BE2C (cell line): ENCODE data around the gene TRPV3.

Experiments
- DNase-seq: peaks from one replicate; pipeline ENCODE4 v3.0.0-alpha.2; 2020
- H3K27me3 ChIP-seq: fragments of 250-450 bp; sonication (Bioruptor Pico); 2 replicates; pipeline ENCODE4 v1.5.1; 2020; ENCODE audit warnings: mild to moderate bottlenecking
- H3K36me3 ChIP-seq: fragments of 250-450 bp; sonication (Bioruptor Pico); 2 replicates; pipeline ENCODE4 v1.5.1; 2020; ENCODE audit warnings: mild to moderate bottlenecking
- H3K4me1 ChIP-seq: fragments of 250-450 bp; sonication (Bioruptor Pico); 2 replicates; pipeline ENCODE4 v1.5.1; 2020
- H3K4me3 ChIP-seq: 2 replicates; pipeline ENCODE4 v1.5.1; 2011; ENCODE audit warnings: low read depth, low read length
- H3K9me3 ChIP-seq: fragments of 250-450 bp; sonication (Bioruptor Pico); 2 replicates; pipeline ENCODE4 v1.5.1; 2020
- CTCF ChIP-seq: IDR thresholded peaks from 2 replicates; pipeline ENCODE4 v1.5.1; 2012; ENCODE audit warnings: mild to moderate bottlenecking, low read depth, low read length

The TRPV3 gene

GRCh38 chr17:3546997-3547396 lies 10.6 kb downstream of the TRPV3 start:
- Histone ChIP-seq H3K4me3 (no peak overlapping the region), H3K9me3 (no peaks in the 10 kb centered on the region), H3K36me3 (no peaks in the 10 kb centered on the region), H3K4me1 (no peaks in the 10 kb centered on the region), H3K27me3 (no peaks in the 10 kb centered on the region)
- DNase-seq = no peak
- TF ChIP-seq CTCF = no peak

GRCh38 chr17:3546521-3546920 lies 11.1 kb downstream of the TRPV3 start:
- H3K9me3 ChIP-seq = no peaks in the 10 kb centered on the region
- TF ChIP-seq CTCF = no peak
- no peak for DNase-seq
- H3K36me3 ChIP-seq = no peaks in the 10 kb centered on the region
- no peaks in the 10 kb centered on the region for H3K4me1 ChIP-seq
- no peaks in the 10 kb centered on the region for H3K27me3 ChIP-seq
- no peak overlapping the region for H3K4me3 ChIP-seq

- Histone ChIP-seq H3K36me3 (no peaks in the 10 kb centered on the region), H3K4me3 (no peak overlapping the region), H3K9me3 (no peaks in the 10 kb centered on the region), H3K27me3 (no peaks in the 10 kb centered on the region), H3K4me1 (no peaks in the 10 kb centered on the region)
- TF ChIP-seq CTCF = no peak
- DNase-seq = no peak
These were observed 12.5 kb downstream of the TRPV3 start for GRCh38 chr17:3545151-3545550.

DNA sequence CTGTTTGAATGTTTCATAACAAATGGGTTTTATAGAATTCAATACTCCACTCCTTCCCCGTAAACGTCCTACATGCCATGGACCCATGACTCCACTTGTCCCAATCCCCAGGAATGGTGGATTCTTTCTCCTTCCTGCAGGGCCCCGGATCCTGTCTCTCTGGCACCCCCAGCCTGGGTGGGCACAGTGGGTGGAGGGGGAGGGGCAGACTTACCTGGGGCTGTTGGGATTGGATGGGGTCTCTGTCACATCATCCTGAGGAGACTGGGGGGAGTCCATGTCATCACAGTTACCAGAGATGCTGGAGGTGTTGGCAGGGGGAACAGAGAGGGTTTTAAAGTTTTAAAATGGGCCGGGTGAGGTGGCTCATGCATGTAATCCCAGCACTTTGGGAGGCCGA lies 13.2 kb downstream of the TRPV3 start:
- no peaks in the 10 kb centered on the region for H3K9me3 ChIP-seq
- no peak overlapping the region for H3K4me3 ChIP-seq
- no peaks in the 10 kb centered on the region for H3K27me3 ChIP-seq
- no peak for DNase-seq
- TF ChIP-seq CTCF = no peak
- no peaks in the 10 kb centered on the region for H3K4me1 ChIP-seq
- no peaks in the 10 kb centered on the region for H3K36me3 ChIP-seq

GRCh38 chr17:3543453-3543852 lies 14.2 kb downstream of the TRPV3 start:
- no peak overlapping the region for H3K4me3 ChIP-seq
- TF ChIP-seq CTCF = no peak
- H3K36me3 ChIP-seq = no peaks in the 10 kb centered on the region
- H3K9me3 ChIP-seq = no peaks in the 10 kb centered on the region
- H3K27me3 ChIP-seq = no peaks in the 10 kb centered on the region
- H3K4me1 ChIP-seq = no peaks in the 10 kb centered on the region
- DNase-seq = no peak

DNA sequence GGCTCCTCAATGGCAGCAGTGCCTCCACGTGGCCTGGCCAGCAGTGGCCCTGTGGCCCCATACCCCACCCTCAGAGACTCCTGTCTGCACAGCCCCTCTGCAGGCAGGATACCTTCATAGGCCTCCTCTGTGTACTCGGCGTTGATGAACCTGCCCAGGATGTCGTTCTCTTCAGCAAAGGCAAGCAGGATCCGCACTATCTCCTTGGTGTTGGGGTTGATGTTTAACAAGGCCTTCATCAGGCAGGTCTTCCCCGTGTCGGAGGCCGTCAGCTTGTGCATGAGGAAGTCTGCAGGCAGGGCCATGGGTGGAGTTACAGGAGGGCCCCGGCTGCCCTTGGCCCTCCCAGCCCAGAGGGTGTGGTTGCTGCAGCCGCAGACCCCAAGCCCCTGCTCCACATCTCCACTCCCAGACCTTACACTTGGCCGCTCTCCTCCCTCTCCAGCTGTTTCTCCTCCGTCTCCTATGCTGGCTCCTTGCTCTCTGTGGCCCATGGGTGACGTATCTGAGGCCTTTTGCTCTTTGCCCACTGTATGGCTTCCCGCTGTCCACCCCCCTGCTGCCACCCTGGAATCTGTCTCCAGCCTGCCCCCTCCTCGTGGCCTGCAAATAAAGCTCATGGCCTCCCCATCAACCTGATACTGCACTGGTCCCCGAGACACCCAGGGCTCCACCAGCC lies 15.1 kb downstream of the TRPV3 start:
- TF ChIP-seq CTCF = no peak
- DNase-seq = no peak
- H3K4me3 ChIP-seq = no peak overlapping the region

More for the DNA sequence above, 15.1 kb downstream of the TRPV3 start:
- no peaks in the 10 kb centered on the region for H3K4me1 ChIP-seq
- H3K9me3 ChIP-seq = no peaks in the 10 kb centered on the region
- no peaks in the 10 kb centered on the region for H3K36me3 ChIP-seq
- no peaks in the 10 kb centered on the region for H3K27me3 ChIP-seq
